HG03066 (cell line): Measurements from ENCODE around the gene CCDC73.

Experiments
- ATAC-seq: cut with Tn5 transposase; IDR thresholded peaks from one replicate; pipeline ENCODE4 v1.9.1; 2021; ENCODE audit warnings: low read depth; ENCODE audit not compliant: unreplicated experiment

CCDC73 gene

GRCh38 chr11:32555091-32555490, 239.4 kb downstream of the CCDC73 start:
- no peak for ATAC-seq
